ENCODE measurements around the gene MPZL3.

MPZL3 gene

GRCh38 chr11:118217575-118217974 is 34.6 kb downstream of the MPZL3 start:
- H3K27me3 ChIP-seq (ENCODE audit: control insufficient read depth in 3 of 3, insufficient read depth in 3 of 3, low read depth in 1 of 3, low read length in 3 of 3): peaks cover 0 to 16% (median 0%) of the 10 kb centered on the region in 3 experiments
- no peak overlapping the region for H3K4me3 ChIP-seq (ENCODE audit: low read length in 2 of 2)
- H3K79me1 ChIP-seq (ENCODE audit: low read depth, low read length): no peaks in the 10 kb centered on the region
- H4K8ac ChIP-seq (ENCODE audit: low read depth, low read length): no peak overlapping the region
- H2AK5ac ChIP-seq (ENCODE audit: low read depth, low read length): no peak overlapping the region
- H2AFZ ChIP-seq (ENCODE audit: low read length): no peak overlapping the region
- H3K9ac ChIP-seq (ENCODE audit: low read depth, low read length, poor library complexity): no peak overlapping the region
- H3K27ac ChIP-seq (replicated peaks; ENCODE audit: low read length): no peak overlapping the region
- peaks cover 0 to 2% of the 10 kb centered on the region in 2 donors for H3K4me1 ChIP-seq (ENCODE audit: control insufficient read depth in 2 of 2, insufficient read depth in 1 of 2, low read depth in 1 of 2, low read length in 2 of 2)
- H3K4ac ChIP-seq (ENCODE audit: low read length): no peak overlapping the region
- H2BK120ac ChIP-seq (ENCODE audit: low read depth, low read length): no peak overlapping the region
- H3K14ac ChIP-seq (ENCODE audit: low read length): no peak overlapping the region
- H2BK12ac ChIP-seq (ENCODE audit: low read length): no peak overlapping the region
- no peak overlapping the region for H3K18ac ChIP-seq (ENCODE audit: low read length)
- DNase-seq (ENCODE audit: low spot score): no peak
- no peaks in the 10 kb centered on the region for H3K9me3 ChIP-seq (replicated peaks in 1 of 2; ENCODE audit: control insufficient read depth in 2 of 2, insufficient read depth in 1 of 2, low read depth in 1 of 2, low read length in 2 of 2)
- H3K23ac ChIP-seq (ENCODE audit: low read depth, low read length, poor library complexity): no peak overlapping the region
- no peak overlapping the region for H2BK15ac ChIP-seq (ENCODE audit: low read length)
- no CpG with 5 or more reads among the region's 3 CpGs for WGBS, 2 donors (ENCODE audit: extremely low coverage in 2 of 2, insufficient read length in 2 of 2, insufficient replicate concordance in 1 of 2)
- no peaks in the 10 kb centered on the region for H3K36me3 ChIP-seq (replicated peaks in 1 of 2; ENCODE audit: control insufficient read depth in 2 of 2, insufficient read depth in 2 of 2, low read length in 2 of 2)
- no peak overlapping the region for H3K4me2 ChIP-seq (ENCODE audit: insufficient read depth, low read length, poor library complexity, severe bottlenecking)
- H2BK5ac ChIP-seq (ENCODE audit: low read length): no peak overlapping the region
- no peak overlapping the region for H4K91ac ChIP-seq (ENCODE audit: low read depth, low read length, poor library complexity)

- Histone ChIP-seq H3K4me2 (ENCODE audit: insufficient read depth, low read length, poor library complexity, severe bottlenecking) (no peak overlapping the region), H3K4ac (ENCODE audit: low read length) (no peak overlapping the region), H3K4me3 (ENCODE audit: low read length in 2 of 2) (no peak overlapping the region), H3K14ac (ENCODE audit: low read length) (no peak overlapping the region), H3K36me3 (replicated peaks in 1 of 2; ENCODE audit: control insufficient read depth in 2 of 2, insufficient read depth in 2 of 2, low read length in 2 of 2) (no peaks in the 10 kb centered on the region), H4K91ac (ENCODE audit: low read depth, low read length, poor library complexity) (no peak overlapping the region), H2BK5ac (ENCODE audit: low read length) (no peak overlapping the region), H3K79me1 (ENCODE audit: low read depth, low read length) (no peaks in the 10 kb centered on the region), H3K4me1 (ENCODE audit: control insufficient read depth in 2 of 2, insufficient read depth in 1 of 2, low read depth in 1 of 2, low read length in 2 of 2) (peaks cover 0 to 5% of the 10 kb centered on the region in 2 donors), H2AFZ (ENCODE audit: low read length) (no peak overlapping the region), H4K8ac (ENCODE audit: low read depth, low read length) (no peak overlapping the region), H3K23ac (ENCODE audit: low read depth, low read length, poor library complexity) (no peak overlapping the region), H2BK15ac (ENCODE audit: low read length) (no peak overlapping the region), H3K27me3 (ENCODE audit: control insufficient read depth in 3 of 3, insufficient read depth in 3 of 3, low read depth in 1 of 3, low read length in 3 of 3) (peaks cover 0 to 16% (median 0%) of the 10 kb centered on the region in 3 experiments), H2BK12ac (ENCODE audit: low read length) (no peak overlapping the region), H3K27ac (replicated peaks; ENCODE audit: low read length) (no peak overlapping the region), H2AK5ac (ENCODE audit: low read depth, low read length) (no peak overlapping the region), H2BK120ac (ENCODE audit: low read depth, low read length) (no peak overlapping the region), H3K9ac (ENCODE audit: low read depth, low read length, poor library complexity) (no peak overlapping the region), H3K18ac (ENCODE audit: low read length) (no peak overlapping the region), H3K9me3 (replicated peaks in 1 of 2; ENCODE audit: control insufficient read depth in 2 of 2, insufficient read depth in 1 of 2, low read depth in 1 of 2, low read length in 2 of 2) (no peaks in the 10 kb centered on the region)
- no CpG with 5 or more reads among the region's 11 CpGs for WGBS, 2 donors (ENCODE audit: extremely low coverage in 2 of 2, insufficient read length in 2 of 2, insufficient replicate concordance in 1 of 2)
- no peak for DNase-seq (ENCODE audit: low spot score)
These were observed 35.3 kb downstream of the MPZL3 start for GRCh38 chr11:118216621-118217481.

- WGBS, 2 donors (ENCODE audit: extremely low coverage in 2 of 2, insufficient read length in 2 of 2, insufficient replicate concordance in 1 of 2): no CpG with 5 or more reads among the region's 7 CpGs
- no peak overlapping the region for H2BK12ac ChIP-seq (ENCODE audit: low read length)
- H3K27me3 ChIP-seq (ENCODE audit: control insufficient read depth in 3 of 3, insufficient read depth in 3 of 3, low read depth in 1 of 3, low read length in 3 of 3): peaks cover 0 to 11% (median 0%) of the 10 kb centered on the region in 3 experiments
These were observed 36.4 kb downstream of the MPZL3 start for GRCh38 chr11:118215765-118216164.

GRCh38 chr11:118215262-118215661 is 36.9 kb downstream of the MPZL3 start:
- no peak overlapping the region for H3K14ac ChIP-seq (ENCODE audit: low read length)
- peaks cover 0 to 14% of the 10 kb centered on the region in 2 donors for H3K4me1 ChIP-seq (ENCODE audit: control insufficient read depth in 2 of 2, insufficient read depth in 1 of 2, low read depth in 1 of 2, low read length in 2 of 2)
- H2BK15ac ChIP-seq (ENCODE audit: low read length): no peak overlapping the region
- no peak for DNase-seq (ENCODE audit: low spot score)
- H3K27me3 ChIP-seq (ENCODE audit: control insufficient read depth in 3 of 3, insufficient read depth in 3 of 3, low read depth in 1 of 3, low read length in 3 of 3): peaks cover 0 to 13% (median 0%) of the 10 kb centered on the region in 3 experiments
- H2BK5ac ChIP-seq (ENCODE audit: low read length): no peak overlapping the region
- H3K79me1 ChIP-seq (ENCODE audit: low read depth, low read length): no peaks in the 10 kb centered on the region
- no CpG with 5 or more reads among the region's 3 CpGs for WGBS, 2 donors (ENCODE audit: extremely low coverage in 2 of 2, insufficient read length in 2 of 2, insufficient replicate concordance in 1 of 2)
- no peak overlapping the region for H3K4me3 ChIP-seq (ENCODE audit: low read length in 2 of 2)
- no peaks in the 10 kb centered on the region for H3K9me3 ChIP-seq (replicated peaks in 1 of 2; ENCODE audit: control insufficient read depth in 2 of 2, insufficient read depth in 1 of 2, low read depth in 1 of 2, low read length in 2 of 2)
- no peak overlapping the region for H3K27ac ChIP-seq (replicated peaks; ENCODE audit: low read length)
- no peak overlapping the region for H2AFZ ChIP-seq (ENCODE audit: low read length)
- no peak overlapping the region for H3K18ac ChIP-seq (ENCODE audit: low read length)
- no peak overlapping the region for H3K4ac ChIP-seq (ENCODE audit: low read length)
- H3K4me2 ChIP-seq (ENCODE audit: insufficient read depth, low read length, poor library complexity, severe bottlenecking): no peak overlapping the region
- H3K23ac ChIP-seq (ENCODE audit: low read depth, low read length, poor library complexity): no peak overlapping the region
- no peak overlapping the region for H2BK120ac ChIP-seq (ENCODE audit: low read depth, low read length)
- H4K91ac ChIP-seq (ENCODE audit: low read depth, low read length, poor library complexity): no peak overlapping the region
- no peak overlapping the region for H2AK5ac ChIP-seq (ENCODE audit: low read depth, low read length)
- no peak overlapping the region for H3K9ac ChIP-seq (ENCODE audit: low read depth, low read length, poor library complexity)
- no peaks in the 10 kb centered on the region for H3K36me3 ChIP-seq (replicated peaks in 1 of 2; ENCODE audit: control insufficient read depth in 2 of 2, insufficient read depth in 2 of 2, low read length in 2 of 2)
- no peak overlapping the region for H2BK12ac ChIP-seq (ENCODE audit: low read length)
- no peak overlapping the region for H4K8ac ChIP-seq (ENCODE audit: low read depth, low read length)

More at GRCh38 chr11:118215765-118216164, 36.4 kb downstream of the MPZL3 start:
- DNase-seq (ENCODE audit: low spot score): no peak
- Histone ChIP-seq H3K79me1 (ENCODE audit: low read depth, low read length) (no peaks in the 10 kb centered on the region), H2AK5ac (ENCODE audit: low read depth, low read length) (no peak overlapping the region), H2AFZ (ENCODE audit: low read length) (no peak overlapping the region), H3K4me2 (ENCODE audit: insufficient read depth, low read length, poor library complexity, severe bottlenecking) (no peak overlapping the region), H3K9ac (ENCODE audit: low read depth, low read length, poor library complexity) (no peak overlapping the region), H3K36me3 (replicated peaks in 1 of 2; ENCODE audit: control insufficient read depth in 2 of 2, insufficient read depth in 2 of 2, low read length in 2 of 2) (no peaks in the 10 kb centered on the region), H3K18ac (ENCODE audit: low read length) (no peak overlapping the region), H3K9me3 (replicated peaks in 1 of 2; ENCODE audit: control insufficient read depth in 2 of 2, insufficient read depth in 1 of 2, low read depth in 1 of 2, low read length in 2 of 2) (no peaks in the 10 kb centered on the region), H3K14ac (ENCODE audit: low read length) (no peak overlapping the region), H4K8ac (ENCODE audit: low read depth, low read length) (no peak overlapping the region), H2BK15ac (ENCODE audit: low read length) (no peak overlapping the region), H2BK5ac (ENCODE audit: low read length) (no peak overlapping the region), H3K27ac (replicated peaks; ENCODE audit: low read length) (no peak overlapping the region), H4K91ac (ENCODE audit: low read depth, low read length, poor library complexity) (no peak overlapping the region), H3K4ac (ENCODE audit: low read length) (no peak overlapping the region), H2BK120ac (ENCODE audit: low read depth, low read length) (no peak overlapping the region), H3K4me1 (ENCODE audit: control insufficient read depth in 2 of 2, insufficient read depth in 1 of 2, low read depth in 1 of 2, low read length in 2 of 2) (peaks cover 0 to 10% of the 10 kb centered on the region in 2 donors), H3K4me3 (ENCODE audit: low read length in 2 of 2) (no peak overlapping the region), H3K23ac (ENCODE audit: low read depth, low read length, poor library complexity) (no peak overlapping the region)
